AG09319 (cell line): ENCODE results near the gene LPP.

Source experiments
- DNase-seq: peaks from one replicate; pipeline ENCODE4 v3.0.0-alpha.2; 2010; ENCODE audit warnings: low read depth; ENCODE audit errors: extremely low read depth
- TF ChIP-seq, protein P1 (sequence below): IDR thresholded peaks from 2 replicates; pipeline ENCODE4 v1.5.1; 2011; ENCODE audit warnings: low read depth, mild to moderate bottlenecking, inconsistent platforms, low read length, moderate library complexity

LPP gene

GRCh38 chr3:188169830-188170455, 16.0 kb downstream of the LPP start:
- no peak for DNase-seq
- TF ChIP-seq, protein P1, sequence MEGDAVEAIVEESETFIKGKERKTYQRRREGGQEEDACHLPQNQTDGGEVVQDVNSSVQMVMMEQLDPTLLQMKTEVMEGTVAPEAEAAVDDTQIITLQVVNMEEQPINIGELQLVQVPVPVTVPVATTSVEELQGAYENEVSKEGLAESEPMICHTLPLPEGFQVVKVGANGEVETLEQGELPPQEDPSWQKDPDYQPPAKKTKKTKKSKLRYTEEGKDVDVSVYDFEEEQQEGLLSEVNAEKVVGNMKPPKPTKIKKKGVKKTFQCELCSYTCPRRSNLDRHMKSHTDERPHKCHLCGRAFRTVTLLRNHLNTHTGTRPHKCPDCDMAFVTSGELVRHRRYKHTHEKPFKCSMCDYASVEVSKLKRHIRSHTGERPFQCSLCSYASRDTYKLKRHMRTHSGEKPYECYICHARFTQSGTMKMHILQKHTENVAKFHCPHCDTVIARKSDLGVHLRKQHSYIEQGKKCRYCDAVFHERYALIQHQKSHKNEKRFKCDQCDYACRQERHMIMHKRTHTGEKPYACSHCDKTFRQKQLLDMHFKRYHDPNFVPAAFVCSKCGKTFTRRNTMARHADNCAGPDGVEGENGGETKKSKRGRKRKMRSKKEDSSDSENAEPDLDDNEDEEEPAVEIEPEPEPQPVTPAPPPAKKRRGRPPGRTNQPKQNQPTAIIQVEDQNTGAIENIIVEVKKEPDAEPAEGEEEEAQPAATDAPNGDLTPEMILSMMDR, result no peak

DNA sequence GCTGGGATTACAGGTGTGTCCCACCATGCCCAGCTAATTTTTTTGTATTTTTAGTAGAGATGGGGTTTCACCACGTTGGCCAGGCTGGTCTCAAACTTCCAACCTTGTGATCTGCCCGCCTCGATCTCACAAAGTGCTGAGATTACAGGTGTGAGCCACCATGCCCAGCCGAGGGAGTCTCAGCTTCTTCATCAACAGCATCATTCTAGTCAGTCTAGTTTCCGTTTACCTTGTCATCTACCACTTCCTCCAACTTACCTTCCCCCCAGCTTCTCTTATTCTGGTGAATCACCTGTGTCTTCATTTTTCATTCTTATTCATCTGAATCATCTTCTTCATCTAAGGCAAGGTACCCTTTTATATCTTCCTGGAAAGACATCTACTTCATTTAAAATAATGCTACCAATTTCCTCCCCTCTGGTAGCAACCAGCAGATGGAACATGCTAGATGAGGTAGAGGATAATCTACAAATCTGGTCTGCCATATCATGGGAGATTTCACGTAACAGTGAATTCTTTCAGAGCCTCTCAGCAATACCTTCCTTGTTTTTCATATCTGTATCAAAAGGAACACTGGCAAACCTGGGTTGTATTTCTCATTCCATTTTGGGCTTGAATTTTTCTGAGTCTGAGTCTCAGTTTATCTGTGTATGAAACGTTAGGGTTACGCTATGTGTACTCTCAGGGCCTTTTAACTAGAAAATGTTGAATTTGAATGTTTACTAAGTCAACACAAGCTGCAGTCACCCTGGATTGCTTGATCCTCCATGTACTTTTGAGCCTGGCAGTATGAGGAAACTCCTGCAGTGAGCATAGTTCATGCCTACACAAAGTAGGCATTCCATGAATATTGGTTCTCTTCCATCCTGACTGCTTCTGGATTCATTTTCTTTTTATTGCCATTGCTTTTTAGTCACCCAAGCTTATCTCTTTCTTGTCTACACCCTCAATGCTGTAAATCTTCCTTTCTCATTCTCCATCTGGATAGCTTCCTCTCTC, 16.8 kb downstream of the LPP start:
- DNase-seq, result no peak
- TF ChIP-seq, protein P1, result no peak

DNA sequence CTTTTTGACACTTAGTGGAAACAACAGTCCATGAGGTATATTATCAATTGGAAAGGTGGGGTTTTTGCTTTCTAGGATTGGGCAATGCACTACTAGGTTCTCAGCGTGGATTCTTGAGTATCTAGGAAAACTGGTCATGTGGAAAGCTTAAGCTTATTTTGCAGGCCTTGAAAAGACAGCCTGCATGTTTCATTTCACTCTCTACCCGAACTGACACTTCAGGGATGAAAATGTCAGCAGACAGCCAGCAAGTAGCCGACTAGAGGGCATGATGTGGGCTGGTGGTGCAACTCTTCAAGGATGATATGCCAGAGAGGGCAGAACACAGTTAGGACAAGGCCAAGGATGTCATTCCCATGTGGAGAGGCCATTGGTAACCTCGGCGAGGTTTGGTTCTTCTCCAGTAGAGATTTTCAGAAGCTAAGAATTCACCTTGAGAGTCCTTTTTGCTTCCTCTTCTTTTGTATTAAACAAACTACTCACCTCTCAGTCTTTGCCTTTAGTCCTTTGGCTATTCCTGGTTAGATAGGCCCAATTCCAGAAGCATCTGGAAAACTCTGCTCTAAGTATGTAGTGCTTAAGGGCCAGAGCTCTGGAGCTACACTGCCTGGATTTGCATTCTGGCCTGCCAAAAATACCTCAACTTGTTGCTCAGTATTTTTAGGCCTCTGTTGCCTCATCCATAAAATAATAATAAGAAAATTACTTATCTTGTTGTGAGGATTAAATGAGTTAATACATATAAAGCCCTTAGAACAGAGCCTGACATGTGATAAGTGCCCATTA, 17.9 kb downstream of the LPP start:
- TF ChIP-seq, protein P1, result no peak
- DNase-seq, result no peak

GRCh38 chr3:188174317-188175044, 20.5 kb downstream of the LPP start:
- DNase-seq, result no peak
- TF ChIP-seq, protein P1, result no peak

GRCh38 chr3:188176476-188176875, 22.5 kb downstream of the LPP start:
- TF ChIP-seq, protein P1, result no peak
- DNase-seq, result no peak

DNA sequence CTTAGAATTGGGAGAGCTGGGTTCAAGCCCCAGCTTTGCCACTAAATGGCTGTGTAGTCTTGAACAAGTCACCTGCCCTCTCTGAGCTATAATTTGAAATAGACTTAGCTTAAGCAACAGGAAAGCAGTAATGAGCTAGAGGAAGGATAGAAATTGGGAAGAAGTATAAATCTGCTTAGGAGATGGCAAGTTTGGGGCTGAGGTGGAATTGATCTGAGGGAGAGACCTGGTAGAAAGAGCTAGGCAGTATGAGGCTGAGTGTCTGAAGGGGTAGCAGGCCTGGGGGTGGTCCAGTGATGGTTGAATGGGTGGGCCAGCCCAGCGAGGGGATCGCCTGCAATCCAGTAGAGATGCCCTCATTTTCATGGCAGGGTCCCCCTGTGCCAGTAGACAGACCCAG, 22.9 kb downstream of the LPP start:
- DNase-seq, result no peak
- TF ChIP-seq, protein P1, result no peak
